K562 (cell line): ENCODE measurements around the gene BBS5. TPM values are rescaled to one million over a fixed set of nuclear protein-coding genes. Genes with fewer than 3 reads are reported as not detected.

ENCODE experiments used
- ASH1L ChIP-seq: fragments of 450-650 bp; IDR thresholded peaks from 2 replicates; pipeline ENCODE4 v1.6.1; 2018; ENCODE audit warnings: borderline replicate concordance, mild to moderate bottlenecking, low read depth; ENCODE audit not compliant: partially characterized antibody
- CBFA2T2 ChIP-seq: fragments of 450-650 bp; conservative IDR thresholded peaks from 2 replicates; pipeline ENCODE4 v1.6.1; 2017; ENCODE audit warnings: mild to moderate bottlenecking
- ELF2 ChIP-seq: fragments of 250-450 bp; sonication (Bioruptor Pico); IDR thresholded peaks from 2 replicates; pipeline ENCODE4 v1.5.0; 2021; ENCODE audit warnings: mild to moderate bottlenecking
- FOXJ2 ChIP-seq: fragments of 200-800 bp; sonication (Bioruptor generic); IDR thresholded peaks from 2 replicates; pipeline ENCODE4 v1.6.1; 2016; ENCODE audit warnings: missing genetic modification characterization, missing compliant biosample characterization
- GTF2A2 ChIP-seq: IDR thresholded peaks from 2 replicates; pipeline ENCODE4 v1.6.1; 2016; ENCODE audit warnings: mild to moderate bottlenecking, missing genetic modification characterization, missing compliant biosample characterization
- GTF2E2 ChIP-seq: fragments of 200-800 bp; sonication (Bioruptor generic); IDR thresholded peaks from 2 replicates; pipeline ENCODE4 v1.6.1; 2016; ENCODE audit warnings: missing genetic modification characterization, missing compliant biosample characterization
- HMBOX1 ChIP-seq: sonication (generic); IDR thresholded peaks from 2 replicates; pipeline ENCODE4 v1.6.1; 2016
- KLF13 ChIP-seq: fragments of 450-650 bp; IDR thresholded peaks from 2 replicates; pipeline ENCODE4 v1.6.1; 2016; ENCODE audit warnings: missing genetic modification characterization, low read depth, mild to moderate bottlenecking, missing compliant biosample characterization, moderate library complexity, borderline replicate concordance
- MAFK ChIP-seq: IDR thresholded peaks from 2 replicates; pipeline ENCODE4 v1.6.1; 2011; ENCODE audit warnings: low read length, improper control_type of control experiment
- MBD2 ChIP-seq: sonication (generic); IDR thresholded peaks from 2 replicates; pipeline ENCODE4 v1.6.1; 2016; ENCODE audit warnings: low read depth, borderline replicate concordance
- RAD21 ChIP-seq, 2 experiments: fragments of 250-450 bp in 1 of 2; fragments of 450-650 bp in 1 of 2; sonication (Bioruptor Pico) in 1 of 2; formaldehyde crosslinking in 1 of 2; IDR thresholded peaks in 1 of 2; conservative IDR thresholded peaks in 1 of 2; 2 replicates each; pipeline versions ENCODE4 v1.4.0 to v1.8.0; 2020 to 2022; ENCODE audit warnings: mild to moderate bottlenecking in 2 of 2, moderate library complexity in 1 of 2
- RBM34 ChIP-seq: fragments of 200-400 bp; formaldehyde crosslinking; IDR thresholded peaks from 2 replicates; pipeline ENCODE4 v1.6.1; 2018; ENCODE audit warnings: low read length, borderline replicate concordance; ENCODE audit not compliant: insufficient read depth
- TCF3 ChIP-seq: sonication (generic); formaldehyde crosslinking; IDR thresholded peaks from 2 replicates; pipeline ENCODE4 v1.4.0; 2020; ENCODE audit warnings: mild to moderate bottlenecking, missing genetic modification reagents
- TRIM28 ChIP-seq: fragments of 450-650 bp; IDR thresholded peaks from 2 replicates; pipeline ENCODE4 v1.6.1; 2017
- ZKSCAN1 ChIP-seq: fragments of 150-350 bp; IDR thresholded peaks from 2 replicates; pipeline ENCODE4 v1.6.1; 2016; ENCODE audit warnings: low read depth, low read length
- ZNF121 ChIP-seq: sonication (generic); formaldehyde crosslinking; conservative IDR thresholded peaks from 2 replicates; pipeline ENCODE4 v1.8.0; 2022; ENCODE audit warnings: missing genetic modification reagents
- ZNF280A ChIP-seq: fragments of 450-650 bp; IDR thresholded peaks from 2 replicates; pipeline ENCODE4 v1.6.1; 2018; ENCODE audit warnings: mild to moderate bottlenecking, low read depth; ENCODE audit not compliant: partially characterized antibody
- ZNF347 ChIP-seq: fragments of 450-650 bp; formaldehyde crosslinking; IDR thresholded peaks from 2 replicates; pipeline ENCODE4 v1.4.0; 2020; ENCODE audit warnings: low read depth, mild to moderate bottlenecking, moderate library complexity
- ZZZ3 ChIP-seq: fragments of 450-650 bp; IDR thresholded peaks from 2 replicates; pipeline ENCODE4 v1.6.1; 2016; ENCODE audit warnings: antibody characterized with exemption, mild to moderate bottlenecking, moderate library complexity
- polyA plus RNA-seq, 8 experiments: library from polyadenylated mRNA; depleted of rRNA in 4 of 8; stranded (reverse) in 5 of 8; unstranded in 3 of 8; fragments of >200 nt; fragmentation: Nextera tagmentation in 2 of 8; fragmentation: Illumina TruSeq in 1 of 8; extraction: Ambion mirVana in 2 of 8; extraction: Trizol in 1 of 8; gene quantifications; 2 replicates each; pipeline versions ENCODE4 v1.2.1 to v1.2.3, GENCODE V29; 2011 to 2014; ENCODE audit warnings: inconsistent platforms in 1 of 8, missing spikeins in 1 of 8
- total RNA-seq, 7 experiments: library from RNA; depleted of rRNA in 6 of 7; stranded (reverse); fragments of >200 nt in 6 of 7; fragmentation: Illumina TruSeq in 2 of 7; extraction: Trizol in 2 of 7; gene quantifications; 2 replicates each; pipeline versions ENCODE4 v1.2.1 to v1.2.3, GENCODE V29; 2011 to 2021; ENCODE audit warnings: low replicate concordance in 1 of 7

The BBS5 gene
- total and polyA plus RNA-seq, 9 of the 15 experiments (the other 6 are each of a cell fraction or from before 2014, with no cell fraction given) = 0.48 to 6.9 (median 4.3) TPM

GRCh38 chr2:169528271-169528701 is 49.0 kb downstream of the BBS5 start (continued):
- TF ChIP-seq ELF2 (CRISPR knock-in tag) (0 out of 2 replicates have a peak, but pooled peaks have one; percentile 20), GTF2A2 (tag) (no peak), HMBOX1 (peak; percentile 26; the same call in 1 of the 2 replicates), ZNF121 (CRISPR knock-in tag) (no peak), ZNF347 (CRISPR knock-in tag) (no peak), ZZZ3 (0 out of 2 replicates have a peak, but pooled peaks have one; percentile 36), ASH1L (no peak), RAD21 (CRISPR knock-in tag; conservative IDR thresholded peaks at IDR 0.05 in 1 of 2, IDR thresholded peaks at IDR 0.05 in 1 of 2) (peak; percentile 74 to 92), ZNF280A (no peak), ZKSCAN1 (peak; percentile 97), KLF13 (tag) (0 out of 2 replicates have a peak, but pooled peaks have one; percentile 23), MAFK (0 out of 2 replicates have a peak, but pooled peaks have one; percentile 2), MBD2 (no peak), GTF2E2 (no peak), RBM34 (no peak), TCF3 (CRISPR knock-in tag) (no peak; the same call in 1 of the 2 replicates), TRIM28 (no peak), CBFA2T2 (no peak), FOXJ2 (tag) (no peak)
